ENCODE results near the gene VPS45.
A peak's percentile ranks its signal among the peaks of the same experiment; 100 is the strongest.
"Not testable (repeated sequence)": the region's sequence is repeated elsewhere in the genome, so short reads cannot be mapped to it uniquely, and the experiment has no call there.

Gene VPS45

GRCh38 chr1:150138044-150138443, 70.5 kb downstream of the VPS45 start:
- no peak for DNase-seq

- DNase-seq = no peak
Measured at GRCh38 chr1:150141452-150141851, 73.9 kb downstream of the VPS45 start.

GRCh38 chr1:150142083-150142482, 74.5 kb downstream of the VPS45 start:
- no peak for DNase-seq

GRCh38 chr1:150144606-150145005, 77.0 kb downstream of the VPS45 start:
- DNase-seq = no peak

DNA sequence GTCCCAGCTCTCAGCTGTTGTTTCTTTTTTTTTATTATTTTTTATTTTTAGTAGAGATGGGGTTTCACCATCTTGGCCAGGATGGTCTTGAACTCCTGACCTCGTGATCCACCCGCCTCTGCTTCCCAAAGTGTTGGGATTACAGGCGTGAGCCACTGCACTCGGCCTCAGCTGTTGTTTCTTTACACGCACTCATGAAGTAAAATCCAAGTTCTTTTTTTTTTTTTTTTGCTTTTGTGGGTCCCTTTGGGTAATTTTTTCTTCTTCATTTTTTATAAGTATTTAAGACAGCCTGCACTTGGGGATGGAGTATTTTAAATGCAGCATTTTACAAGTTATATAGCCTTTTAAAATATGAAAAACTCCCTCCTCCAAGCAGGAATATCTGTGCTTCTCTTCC, 78.4 kb downstream of the VPS45 start:
- not testable (repeated sequence) for DNase-seq

DNA sequence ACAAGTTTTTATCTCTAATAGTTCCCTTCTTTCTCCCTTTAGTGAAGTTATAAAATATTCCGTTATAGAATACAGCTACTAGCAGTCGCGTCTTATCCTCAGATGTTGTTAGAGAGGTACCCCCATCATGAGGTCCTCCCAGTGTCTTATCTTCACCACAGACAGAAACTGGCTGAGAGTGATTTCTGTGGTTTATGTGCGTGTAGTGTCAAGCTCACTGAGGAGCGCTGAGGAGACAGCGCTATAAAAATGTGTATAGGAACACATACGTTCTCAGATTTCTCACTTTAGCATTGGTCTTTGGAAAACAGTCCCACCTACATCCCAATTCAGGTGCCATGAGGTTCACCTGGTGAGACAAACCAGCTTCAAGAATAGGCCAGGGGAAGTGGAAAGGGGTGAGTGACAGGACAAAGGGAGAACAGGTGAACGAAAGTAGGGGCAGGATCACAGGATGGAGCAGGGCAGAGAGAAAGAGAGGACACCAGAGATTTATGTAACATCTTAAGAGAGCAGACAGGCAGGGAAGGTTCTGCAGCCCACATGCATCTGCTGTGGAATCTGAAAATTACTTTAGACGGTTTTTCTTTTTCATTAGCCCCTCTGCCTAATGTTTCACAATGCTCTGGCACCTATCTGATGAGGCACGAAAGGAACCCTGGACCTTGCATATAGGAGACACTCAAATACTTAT, 79.4 kb downstream of the VPS45 start:
- no peak for DNase-seq

- no peak for DNase-seq
Measured at GRCh38 chr1:150148837-150149270, 81.3 kb downstream of the VPS45 start.

DNA sequence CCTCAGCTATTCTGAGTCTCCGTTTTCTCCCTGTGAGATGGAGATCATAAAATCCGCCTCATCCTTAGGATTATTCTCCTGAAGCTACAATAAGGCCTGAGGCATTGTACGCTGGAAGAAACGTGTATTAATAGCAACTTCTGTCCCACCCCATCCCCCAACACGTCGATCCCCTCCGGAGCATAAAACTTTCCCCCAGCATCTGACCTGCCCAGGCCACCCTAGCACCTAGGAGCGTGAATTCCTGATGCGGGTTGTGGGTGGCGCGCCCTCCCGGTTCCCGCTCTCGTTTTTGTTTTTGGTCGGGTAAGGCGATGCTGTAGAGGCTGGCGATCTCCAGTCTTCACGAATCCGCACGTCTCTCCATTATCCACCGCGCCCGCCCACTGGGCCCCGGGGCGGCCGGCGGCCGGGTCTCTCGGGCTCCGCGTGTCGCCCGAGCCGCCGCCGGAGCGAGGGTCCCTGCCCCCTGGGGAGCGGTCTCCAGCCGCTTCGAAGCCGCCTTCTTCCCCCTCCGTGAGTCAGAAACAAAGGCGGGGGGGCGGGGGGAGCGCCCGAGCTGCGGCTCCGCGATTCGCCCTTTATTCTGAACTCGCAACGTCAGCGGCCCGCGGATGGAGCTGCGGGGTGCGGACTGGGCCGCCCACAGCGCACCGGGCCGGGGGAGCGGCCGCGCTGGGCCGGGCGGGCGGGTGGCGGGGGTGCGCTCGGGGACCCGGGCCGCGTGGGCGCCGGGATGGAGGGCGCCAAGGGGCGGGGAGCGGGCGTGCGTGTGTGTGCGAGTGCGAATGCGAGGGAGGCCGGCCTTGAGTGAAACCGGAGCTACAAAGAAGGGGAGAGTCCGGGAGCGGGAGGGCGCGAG, 81.9 kb downstream of the VPS45 start, which contains the start of gene PLEKHO1:
Gene PLEKHO1 (plus strand): TSS at position 646 of the 862 bp plus-strand sequence. CDS start 342 bp downstream, outside the sequence.
- peak; percentile 76 for DNase-seq

GRCh38 chr1:150150133-150151021, 82.8 kb downstream of the VPS45 start:
- DNase-seq = no peak

- peak; percentile 74 for DNase-seq
Measured at GRCh38 chr1:150151291-150152181, 84.0 kb downstream of the VPS45 start.

DNA sequence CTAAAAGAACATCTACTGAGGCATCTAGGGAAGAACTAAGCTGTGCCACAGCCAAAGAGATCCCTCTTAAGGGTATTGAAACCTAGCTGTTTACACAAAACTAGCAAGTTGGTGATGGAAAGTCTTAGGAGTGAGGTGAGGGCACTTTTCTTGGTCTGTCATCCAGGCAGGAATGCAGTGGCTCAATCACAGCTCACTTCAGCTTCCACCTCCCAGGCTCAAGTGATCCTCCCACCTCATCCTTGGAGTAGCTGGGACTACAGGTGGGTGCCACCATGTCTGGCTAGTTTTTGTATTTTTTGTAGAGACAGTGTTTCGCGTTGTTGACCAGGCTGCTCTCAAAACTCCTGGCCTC, 84.6 kb downstream of the VPS45 start:
- no peak for DNase-seq

DNA sequence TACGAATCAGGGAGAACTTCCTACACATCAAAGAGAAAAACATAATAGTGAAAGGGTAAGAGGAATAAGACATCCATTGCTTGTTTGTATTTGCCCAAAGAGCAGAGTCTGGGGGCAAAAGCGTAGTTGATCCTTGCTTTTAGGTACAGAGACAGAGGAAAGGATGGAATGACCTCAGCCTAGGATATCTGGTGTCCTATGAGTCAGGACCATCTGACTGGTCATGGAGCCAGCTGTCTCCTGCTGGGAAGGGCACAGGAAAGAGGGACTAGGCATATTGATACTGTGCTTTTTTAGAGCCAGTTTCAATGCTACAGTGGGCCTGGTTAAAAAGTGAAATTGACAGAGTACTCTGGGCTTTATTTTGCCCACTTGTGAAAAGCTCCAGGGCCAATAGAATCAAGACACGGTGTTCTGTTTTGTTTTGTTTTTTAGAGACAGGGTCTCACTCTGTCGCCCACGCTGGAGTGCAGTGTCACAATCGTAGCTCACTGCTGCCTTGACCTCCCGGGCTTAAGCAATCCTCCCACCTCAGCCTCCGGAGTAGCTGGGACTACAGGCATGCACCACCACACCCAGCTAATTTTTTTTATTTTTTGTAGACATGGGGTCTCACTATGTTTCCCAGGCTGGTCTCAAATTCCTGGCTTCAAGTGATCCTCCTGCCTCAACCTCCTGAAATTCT, 85.3 kb downstream of the VPS45 start:
- no peak for DNase-seq

DNA sequence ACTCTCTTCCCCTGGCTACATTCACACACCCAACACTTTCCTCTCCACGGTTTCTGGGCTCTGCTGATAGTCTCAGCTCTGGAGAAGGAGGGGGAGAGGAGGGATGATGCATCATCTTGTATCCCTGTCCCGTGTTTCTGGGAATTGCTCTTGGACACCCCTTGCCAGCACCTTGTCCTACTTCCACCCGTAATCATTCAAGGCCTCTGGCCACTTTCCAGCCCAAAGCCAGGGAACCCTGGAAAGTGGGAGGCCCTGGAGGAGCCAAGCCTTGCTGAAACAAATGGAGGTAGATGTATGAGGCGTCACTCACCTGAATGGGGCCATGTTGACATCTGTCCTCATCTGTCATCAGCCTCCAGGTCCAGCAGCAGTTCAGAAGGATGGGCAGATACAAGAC, 86.6 kb downstream of the VPS45 start:
- DNase-seq = no peak

- no peak for DNase-seq
Measured at GRCh38 chr1:150155413-150156071, 88.0 kb downstream of the VPS45 start.

DNA sequence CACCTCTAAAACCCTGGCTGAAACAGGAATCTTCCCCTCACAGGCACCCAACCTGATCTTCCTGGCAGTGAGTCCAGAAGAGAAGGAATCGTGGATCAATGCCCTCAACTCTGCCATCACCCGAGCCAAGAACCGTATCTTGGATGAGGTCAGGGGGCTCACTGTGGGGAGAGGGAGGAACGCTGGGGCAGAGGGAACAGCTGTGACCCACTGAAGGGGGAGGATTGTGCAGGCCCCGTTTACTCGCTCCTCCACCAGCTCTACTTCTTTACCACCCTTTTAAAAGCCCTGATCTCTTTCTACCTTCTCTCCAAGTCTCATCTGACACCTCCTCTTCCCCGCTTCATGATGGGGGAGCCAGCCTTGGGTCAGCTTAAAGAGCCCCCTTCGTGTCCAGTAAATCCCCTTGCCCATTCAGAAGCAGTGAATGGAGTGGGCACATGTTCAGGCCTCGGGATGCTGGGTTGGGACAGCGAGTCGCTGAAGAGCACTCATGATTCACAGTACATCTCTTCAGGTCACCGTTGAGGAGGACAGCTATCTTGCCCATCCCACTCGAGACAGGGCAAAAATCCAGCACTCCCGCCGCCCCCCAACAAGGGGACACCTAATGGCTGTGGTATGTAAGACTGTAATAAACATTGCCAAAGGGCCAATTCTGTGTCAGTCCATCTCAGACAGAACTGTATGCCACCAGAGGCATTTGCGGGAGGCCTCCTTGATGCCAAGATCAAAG, 89.5 kb downstream of the VPS45 start:
- DNase-seq = no peak

- no peak for DNase-seq
Measured at GRCh38 chr1:150159550-150159949, 92.0 kb downstream of the VPS45 start.

- DNase-seq = no peak
Measured at GRCh38 chr1:150160964-150161621, 93.5 kb downstream of the VPS45 start.

- DNase-seq = peak; percentile 20
Measured at GRCh38 chr1:150161747-150162581, 94.4 kb downstream of the VPS45 start.

- no peak for DNase-seq
Measured at GRCh38 chr1:150162582-150162861, 94.9 kb downstream of the VPS45 start.

Measured in activated CD4-positive, alpha-beta T cell treated with anti-CD3 and anti-CD28 coated beads, Interleukin-10, Interleukin-2, amounts not matched to agents 100 ng/mL and 50 ng/mL, durations not matched to agents 16 hours and 8 hours (primary cell).